ENCODE data around the gene HOMEZ.
"Not testable (repeated sequence)": the region's sequence is repeated elsewhere in the genome, so short reads cannot be mapped to it uniquely, and the experiment has no call there.

Gene HOMEZ

DNA sequence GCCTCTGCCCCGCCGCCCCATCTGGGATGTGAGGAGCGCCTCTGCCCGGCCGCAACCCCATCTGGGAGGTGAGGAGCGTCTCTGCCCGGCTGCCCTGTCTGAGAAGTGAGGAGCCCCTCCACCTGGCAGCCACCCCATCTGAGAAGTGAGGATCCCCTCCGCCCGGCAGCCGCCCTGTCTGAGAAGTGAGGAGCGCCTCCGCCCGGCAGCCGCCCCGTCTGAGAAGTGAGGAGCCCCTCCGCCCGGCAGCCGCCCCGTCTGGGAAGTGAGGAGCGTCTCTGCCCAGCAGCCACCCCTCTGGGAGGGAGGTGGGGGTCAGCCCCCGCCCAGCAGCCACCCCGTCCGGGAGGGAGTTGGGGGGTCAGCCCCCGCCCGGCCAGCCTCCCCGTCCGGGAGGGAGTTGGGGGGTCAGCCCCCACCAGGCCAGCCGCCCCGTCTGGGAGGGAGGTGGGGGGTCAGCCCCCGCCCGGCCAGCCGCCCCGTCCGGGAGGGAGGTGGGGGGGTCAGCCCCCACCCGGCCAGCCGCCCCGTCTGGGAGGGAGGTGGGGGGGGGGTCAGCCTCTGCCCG is 53.6 kb downstream of the HOMEZ start:
- in situ Hi-C loops (cut with MboI; ENCODE audit: low sequenced_read_pairs), result not testable (repeated sequence)

DNA sequence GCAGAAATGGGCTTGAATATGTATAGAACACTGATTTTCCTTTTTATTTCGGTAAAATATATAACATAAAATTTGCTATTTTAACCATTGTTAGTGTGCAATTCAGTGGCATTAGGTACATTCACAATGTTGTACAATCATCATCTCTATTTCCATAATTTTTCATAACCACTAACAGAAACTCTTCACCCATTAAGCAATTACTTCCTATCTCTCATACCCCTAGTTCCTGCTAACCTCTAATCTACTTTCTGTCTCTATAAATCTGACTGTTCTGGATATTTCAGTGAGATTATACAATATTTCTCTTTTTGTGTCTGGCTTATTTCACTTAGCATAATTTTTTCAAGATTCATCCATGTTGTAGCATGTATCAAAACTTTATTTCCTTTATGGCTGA is 57.1 kb downstream of the HOMEZ start:
- in situ Hi-C loops (cut with MboI; ENCODE audit: low sequenced_read_pairs), result no loop called here

DNA sequence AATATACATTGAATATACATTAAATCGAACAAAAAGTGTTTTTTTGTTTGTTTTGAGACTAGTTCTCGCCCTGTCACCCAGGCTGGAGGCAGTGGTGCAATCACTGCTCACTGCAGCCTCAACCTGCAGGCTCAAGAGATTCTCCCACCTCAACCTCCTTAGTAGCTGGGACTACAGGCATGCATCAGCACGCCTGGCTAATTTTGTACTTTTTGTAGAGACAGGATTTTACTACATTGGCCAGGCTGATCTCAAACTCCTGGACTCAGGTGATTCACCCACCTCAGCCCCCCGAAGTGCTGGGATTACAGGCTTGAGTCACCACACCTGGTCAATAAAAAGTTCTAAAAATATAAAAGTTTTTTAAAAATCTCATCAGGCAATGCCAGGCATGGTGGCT is 58.4 kb downstream of the HOMEZ start:
- in situ Hi-C loops (cut with MboI; ENCODE audit: low sequenced_read_pairs), result no loop called here

DNA sequence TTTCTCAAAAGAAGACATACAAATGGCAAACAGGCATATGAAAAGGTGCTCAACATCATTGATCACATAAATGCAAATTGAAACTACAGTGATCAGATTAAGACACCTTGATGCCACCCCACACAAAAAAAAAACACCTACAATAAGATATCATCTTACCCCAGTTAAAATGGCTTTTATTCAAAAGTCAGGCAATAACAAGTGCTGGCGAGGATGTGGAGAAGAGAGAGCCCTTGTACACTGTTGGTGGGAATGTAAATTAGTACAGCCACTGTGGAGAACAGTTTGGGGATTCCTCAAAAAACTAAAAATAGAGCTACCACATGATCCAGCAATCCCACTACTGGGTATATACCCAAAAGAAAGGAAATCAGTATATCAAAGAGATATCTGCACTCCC is 61.0 kb downstream of the HOMEZ start:
- in situ Hi-C loops (cut with MboI; ENCODE audit: low sequenced_read_pairs), result not testable (repeated sequence)

All from HL-60/S4 treated with retinoic acid at 250 ng/mL for 4 days and 3 days (cell line).